GM19452 (cell line): ENCODE measurements around the gene FAM81A.

Source experiments
- ATAC-seq: cut with Tn5 transposase; IDR thresholded peaks from one replicate; pipeline ENCODE4 v1.9.1; 2021; ENCODE audit not compliant: unreplicated experiment

The FAM81A gene

DNA sequence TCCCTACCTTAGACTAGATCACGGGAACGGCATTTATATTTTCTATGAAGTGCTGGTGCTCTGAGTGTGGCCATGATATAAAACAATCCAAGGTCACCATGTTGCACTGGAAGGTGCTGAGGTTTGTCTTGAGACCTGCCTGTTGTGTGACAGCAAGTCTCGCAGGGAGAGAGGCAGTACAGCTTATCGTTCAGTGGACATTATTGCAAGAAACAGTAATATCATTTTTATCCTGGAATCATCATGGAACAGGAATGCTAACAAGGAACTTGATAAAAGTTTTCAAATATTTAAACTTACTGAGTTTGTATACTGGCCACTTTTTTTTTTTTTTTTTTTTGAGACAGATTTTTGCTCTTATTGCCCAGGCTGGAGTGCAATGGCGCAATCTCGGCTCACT lies 133.6 kb downstream of the FAM81A start:
- no peak for ATAC-seq
